ENCODE data around the gene FBXL13. TPM values are rescaled to one million over a fixed set of nuclear protein-coding genes. Genes with fewer than 3 reads are reported as not detected.
"Not testable (repeated sequence)": the region's sequence is repeated elsewhere in the genome, so short reads cannot be mapped to it uniquely, and the experiment has no call there.

The FBXL13 gene
- total RNA-seq, 1 donor from 2014 or later, result 2.1 TPM

- no peaks in the 10 kb centered on the region for H3K4me1 Mint-ChIP-seq
- peaks cover 10% of the 10 kb centered on the region for H3K36me3 Mint-ChIP-seq (ENCODE audit: low read depth)
- no peak for DNase-seq (ENCODE audit: low read depth, low spot score)
- no peak overlapping the region for H3K4me3 Mint-ChIP-seq
- TF ChIP-seq CTCF (conservative IDR thresholded peaks at IDR 0.05), result no peak
- no peak overlapping the region for H3K27ac Mint-ChIP-seq (ENCODE audit: unreplicated experiment)
- H3K9me3 Mint-ChIP-seq, result peaks cover 10% of the 10 kb centered on the region
- no peaks in the 10 kb centered on the region for H3K27me3 Mint-ChIP-seq (ENCODE audit: low read depth)
Measured at GRCh38 chr7:102975854-102976253, 98.7 kb downstream of the FBXL13 start.

DNA sequence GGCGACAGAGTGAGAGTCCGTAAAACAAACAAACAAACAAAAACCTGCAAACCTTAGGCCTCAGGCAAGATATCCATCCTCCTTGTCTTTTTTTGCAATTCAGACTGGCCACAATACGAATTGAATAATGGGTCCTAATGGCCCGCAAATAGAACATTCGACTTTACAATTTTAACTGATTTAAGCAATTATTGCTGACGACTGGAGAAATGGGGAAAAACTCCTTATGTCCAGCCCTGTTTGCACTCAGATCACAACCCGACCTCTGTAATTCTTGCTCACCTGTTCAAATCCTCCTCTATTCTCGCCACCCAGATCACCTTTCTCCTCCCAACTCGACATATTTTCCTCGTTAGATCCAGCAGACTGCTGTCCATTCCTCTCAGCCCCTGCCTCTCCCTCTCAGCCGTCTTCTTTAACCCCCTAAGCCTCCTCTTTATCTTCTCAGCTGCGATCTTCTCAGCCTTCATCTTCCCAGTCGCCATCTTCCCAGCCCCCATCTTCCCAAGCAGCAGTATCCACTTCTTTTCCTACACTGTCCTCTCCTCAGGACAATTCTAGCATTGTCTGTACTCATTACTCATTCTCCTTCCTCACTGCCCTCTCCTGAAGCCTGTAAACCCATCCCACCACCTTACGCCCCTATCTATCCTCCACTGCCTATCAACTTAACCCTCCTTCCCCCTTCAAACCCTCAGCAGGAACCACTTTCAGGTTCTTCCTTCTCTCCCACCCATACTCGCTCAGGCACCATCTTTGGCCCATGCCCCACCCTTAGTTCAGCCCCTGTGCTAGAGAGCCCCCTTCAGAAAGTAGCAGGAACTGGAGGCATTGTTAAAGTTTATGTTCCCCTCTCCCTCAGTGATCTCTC lies 100.0 kb downstream of the FBXL13 start:
- TF ChIP-seq CTCF (conservative IDR thresholded peaks at IDR 0.05), result no peak
- peaks cover 10% of the 10 kb centered on the region for H3K36me3 Mint-ChIP-seq (ENCODE audit: low read depth)
- no peak for DNase-seq (ENCODE audit: low read depth, low spot score)
- H3K27me3 Mint-ChIP-seq (ENCODE audit: low read depth), result no peaks in the 10 kb centered on the region
- H3K4me3 Mint-ChIP-seq, result no peak overlapping the region
- no peak overlapping the region for H3K27ac Mint-ChIP-seq (ENCODE audit: unreplicated experiment)
- H3K9me3 Mint-ChIP-seq, result peaks cover 8% of the 10 kb centered on the region
- H3K4me1 Mint-ChIP-seq, result no peaks in the 10 kb centered on the region

DNA sequence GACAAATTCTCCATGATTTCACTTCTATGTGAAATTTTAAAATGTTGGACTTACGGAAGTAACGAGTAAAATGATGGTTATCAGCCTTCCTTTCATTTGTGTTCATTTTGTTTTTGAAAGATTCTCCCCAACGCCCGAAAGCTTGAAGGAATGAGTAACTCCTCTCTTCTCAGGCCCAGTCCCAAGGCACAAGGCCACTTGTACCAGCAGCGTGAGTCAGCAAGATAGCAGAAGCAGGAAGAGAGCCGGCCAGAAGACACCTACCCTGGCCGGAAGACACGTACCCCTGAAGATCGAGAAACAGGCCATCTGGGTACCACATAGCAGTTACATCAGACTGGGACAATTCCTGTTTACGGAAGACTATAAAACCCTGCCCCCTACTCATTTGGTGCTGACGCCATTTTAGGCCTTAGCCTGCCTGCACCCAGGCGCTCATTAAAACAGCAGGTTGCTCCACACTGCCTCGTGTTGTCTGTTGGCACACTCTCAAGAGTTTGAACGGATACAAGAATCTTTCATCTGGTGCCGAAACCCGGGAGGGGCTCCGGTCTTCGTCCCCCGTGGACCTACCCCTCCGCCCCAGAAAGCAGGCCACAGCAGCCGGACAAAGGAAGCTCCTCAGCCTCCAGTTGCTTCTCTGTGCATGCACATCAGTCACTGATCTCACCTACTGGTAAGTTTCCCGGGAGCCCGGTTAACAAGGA lies 101.3 kb downstream of the FBXL13 start:
- H3K36me3 Mint-ChIP-seq (ENCODE audit: low read depth), result peaks cover 10% of the 10 kb centered on the region
- no peaks in the 10 kb centered on the region for H3K4me1 Mint-ChIP-seq
- H3K27ac Mint-ChIP-seq (ENCODE audit: unreplicated experiment), result no peak overlapping the region
- no peak for DNase-seq (ENCODE audit: low read depth, low spot score)
- peaks cover 8% of the 10 kb centered on the region for H3K9me3 Mint-ChIP-seq
- TF ChIP-seq CTCF (conservative IDR thresholded peaks at IDR 0.05), result no peak
- no peaks in the 10 kb centered on the region for H3K27me3 Mint-ChIP-seq (ENCODE audit: low read depth)
- H3K4me3 Mint-ChIP-seq, result no peak overlapping the region

DNA sequence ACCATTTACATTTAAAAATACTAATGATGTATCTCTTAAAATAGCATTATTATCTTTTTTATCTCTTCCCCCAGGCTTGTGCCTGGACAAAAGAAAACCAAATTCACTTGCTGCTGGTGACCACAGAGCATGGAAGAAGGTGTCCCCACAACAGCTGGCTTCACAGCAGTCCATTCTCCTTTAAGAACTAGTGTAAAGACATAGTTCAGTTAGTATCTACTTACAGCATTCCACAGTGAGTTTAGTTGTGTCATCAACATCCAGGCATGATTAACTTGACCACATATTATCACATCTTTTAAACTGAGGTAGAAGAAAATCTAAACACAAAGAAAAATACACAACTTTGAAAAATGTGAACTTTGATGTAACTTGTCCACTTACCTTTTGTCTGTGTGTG lies 106.8 kb downstream of the FBXL13 start:
- H3K27me3 Mint-ChIP-seq (ENCODE audit: low read depth), result no peaks in the 10 kb centered on the region
- H3K27ac Mint-ChIP-seq (ENCODE audit: unreplicated experiment), result no peak overlapping the region
- no peak overlapping the region for H3K4me3 Mint-ChIP-seq
- DNase-seq (ENCODE audit: low read depth, low spot score), result no peak
- H3K36me3 Mint-ChIP-seq (ENCODE audit: low read depth), result no peaks in the 10 kb centered on the region
- no peak for TF ChIP-seq CTCF (conservative IDR thresholded peaks at IDR 0.05)
- H3K4me1 Mint-ChIP-seq, result no peaks in the 10 kb centered on the region
- no peaks in the 10 kb centered on the region for H3K9me3 Mint-ChIP-seq

DNA sequence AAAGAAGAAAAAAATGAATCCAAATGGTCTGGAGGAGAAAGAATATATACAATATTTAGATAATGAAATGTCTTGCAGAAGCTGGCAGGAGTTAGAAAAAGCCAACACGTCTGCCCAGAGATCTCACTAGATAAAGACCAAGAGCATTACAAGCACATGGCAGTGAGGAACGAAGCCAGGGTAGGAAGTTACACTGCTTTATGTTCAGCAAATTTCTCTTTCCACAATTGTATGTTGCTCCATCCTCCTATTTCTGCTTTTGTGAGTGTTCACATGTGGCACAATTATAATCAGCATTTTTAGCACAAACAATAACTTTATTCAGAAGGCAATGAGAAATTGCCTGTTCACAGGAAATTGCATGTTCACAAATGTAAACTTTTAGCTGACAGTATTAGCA lies 108.1 kb downstream of the FBXL13 start:
- Mint-ChIP-seq H3K27me3 (ENCODE audit: low read depth) (no peaks in the 10 kb centered on the region), H3K36me3 (ENCODE audit: low read depth) (peaks cover 5% of the 10 kb centered on the region), H3K4me3 (no peak overlapping the region), H3K9me3 (no peaks in the 10 kb centered on the region), H3K4me1 (no peaks in the 10 kb centered on the region), H3K27ac (ENCODE audit: unreplicated experiment) (no peak overlapping the region)
- TF ChIP-seq CTCF (conservative IDR thresholded peaks at IDR 0.05), result no peak
- DNase-seq (ENCODE audit: low read depth, low spot score), result no peak

DNA sequence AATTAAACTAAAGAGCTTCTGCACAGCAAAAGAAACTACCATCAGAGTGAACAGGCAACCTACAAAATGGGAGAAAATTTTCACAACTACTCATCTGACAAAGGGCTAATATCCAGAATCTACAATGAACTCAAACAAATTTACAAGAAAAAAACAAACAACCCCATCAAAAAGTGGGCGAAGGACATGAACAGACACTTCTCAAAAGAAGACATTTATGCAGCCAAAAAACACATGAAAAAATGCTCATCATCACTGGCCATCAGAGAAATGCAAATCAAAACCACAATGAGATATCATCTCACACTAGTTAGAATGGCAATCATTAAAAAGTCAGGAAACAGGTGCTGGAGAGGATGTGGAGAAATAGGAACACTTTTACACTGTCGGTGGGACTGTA lies 112.6 kb downstream of the FBXL13 start:
- peaks cover 11% of the 10 kb centered on the region for H3K36me3 Mint-ChIP-seq (ENCODE audit: low read depth)
- not testable (repeated sequence) for H3K4me1 Mint-ChIP-seq; H3K27ac Mint-ChIP-seq (ENCODE audit: unreplicated experiment)

DNA sequence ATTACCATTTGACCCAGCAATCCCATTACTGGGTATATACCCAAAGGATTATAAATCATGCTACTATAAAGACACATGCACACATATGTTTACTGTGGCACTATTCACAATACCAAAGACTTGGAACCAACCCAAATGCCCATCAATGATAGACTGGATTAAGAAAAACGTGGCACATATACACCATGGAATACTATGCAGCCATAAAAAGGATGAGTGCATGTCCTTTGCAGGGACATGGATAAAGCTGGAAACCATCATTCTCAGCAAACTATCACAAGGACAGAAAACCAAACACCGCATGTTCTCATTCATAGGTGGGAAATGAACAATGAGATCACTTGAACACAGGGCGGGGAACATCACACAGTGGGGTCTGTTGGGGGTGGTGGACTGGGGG lies 116.6 kb downstream of the FBXL13 start:
- not testable (repeated sequence) for DNase-seq (ENCODE audit: low read depth, low spot score); H3K27ac Mint-ChIP-seq (ENCODE audit: unreplicated experiment); H3K27me3 Mint-ChIP-seq (ENCODE audit: low read depth); H3K4me1 Mint-ChIP-seq; H3K4me3 Mint-ChIP-seq
- peaks cover 41% of the 10 kb centered on the region for H3K36me3 Mint-ChIP-seq (ENCODE audit: low read depth)
- H3K9me3 Mint-ChIP-seq, result peaks cover 19% of the 10 kb centered on the region

More for the DNA sequence above, 112.6 kb downstream of the FBXL13 start:
- not testable (repeated sequence) for H3K4me3 Mint-ChIP-seq; H3K9me3 Mint-ChIP-seq; DNase-seq (ENCODE audit: low read depth, low spot score); H3K27me3 Mint-ChIP-seq (ENCODE audit: low read depth)

DNA sequence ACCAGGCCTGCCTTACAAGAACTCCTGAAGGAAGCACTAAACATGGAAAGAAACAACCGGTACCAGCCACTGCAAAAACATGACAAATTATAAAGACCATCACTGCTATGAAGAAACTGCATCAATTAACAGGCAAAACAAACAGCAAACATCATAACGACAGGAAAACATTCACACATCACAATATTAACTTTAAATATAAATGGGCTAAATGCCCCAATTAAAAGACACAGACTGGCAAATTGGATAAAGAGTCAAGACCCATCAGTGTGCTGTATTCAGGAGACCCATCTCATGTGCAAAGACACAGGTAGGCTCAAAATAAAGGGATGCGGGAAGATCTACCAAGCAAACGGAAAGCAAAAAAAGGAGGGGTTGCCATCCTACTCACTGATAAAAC lies 120.2 kb downstream of the FBXL13 start:
- Mint-ChIP-seq H3K36me3 (ENCODE audit: low read depth) (peaks cover 42% of the 10 kb centered on the region), H3K9me3 (peaks cover 19% of the 10 kb centered on the region)
- not testable (repeated sequence) for H3K4me3 Mint-ChIP-seq; H3K4me1 Mint-ChIP-seq; H3K27ac Mint-ChIP-seq (ENCODE audit: unreplicated experiment); H3K27me3 Mint-ChIP-seq (ENCODE audit: low read depth); DNase-seq (ENCODE audit: low read depth, low spot score)
